ENCODE data around the gene CYB561D1.
A peak's percentile ranks its signal among the peaks of the same experiment; 100 is the strongest.

The CYB561D1 gene

GRCh38 chr1:109548321-109549267, 54.7 kb downstream of the CYB561D1 start, which contains the start of gene GNAI3:
GNAI3 (plus strand) TSS chr1:109548615; CDS start chr1:109548721, 106 bp downstream.
- H3K27me3 ChIP-seq (ENCODE audit: control insufficient read depth, low read length), result no peaks in the 10 kb centered on the region
- TF ChIP-seq CTCF (IDR thresholded peaks at IDR 0.05; ENCODE audit: low read depth, low read length, poor library complexity, severe bottlenecking), result no peak
- TF ChIP-seq EZH2phosphoT487 (IDR thresholded peaks at IDR 0.05; ENCODE audit: borderline replicate concordance, low read length), result no peak
- H3K27ac ChIP-seq (ENCODE audit: low read depth, low read length), result peak within 1 kb of the TSS; percentile 74
- H3F3A ChIP-seq (ENCODE audit: control insufficient read depth, insufficient read depth), result peaks cover 5% of the 10 kb centered on the region; the same call in 1 of the 2 replicates
- H3K4me3 ChIP-seq (ENCODE audit: low read length), result peak within 1 kb of the TSS; percentile 85
- H3K4me1 ChIP-seq (ENCODE audit: control insufficient read depth, low read length), result peaks cover 28% of the 10 kb centered on the region
- no peaks in the 10 kb centered on the region for H3K9me2 ChIP-seq (replicated peaks; ENCODE audit: control insufficient read depth, low read length)
- peaks cover 68% of the 10 kb centered on the region for H3K79me2 ChIP-seq (ENCODE audit: control insufficient read depth, low read length)
- H3K4me2 ChIP-seq (ENCODE audit: low read length), result peak within 1 kb of the TSS; percentile 90
- peaks cover 6% of the 10 kb centered on the region; the same call in 1 of the 2 replicates for H4K20me1 ChIP-seq (ENCODE audit: control insufficient read depth, insufficient read depth, low read depth, low read length)
- H3K36me3 ChIP-seq (ENCODE audit: control insufficient read depth, low read length), result peaks cover 8% of the 10 kb centered on the region
- no peaks in the 10 kb centered on the region for H3K9me3 ChIP-seq (ENCODE audit: control insufficient read depth, insufficient read depth, low read length)

Data from DOHH2 (cell line).